ENCODE measurements around the gene NR1H3. TPM values are rescaled to one million over a fixed set of nuclear protein-coding genes. Genes with fewer than 3 reads are reported as not detected.

Gene NR1H3
- polyA plus RNA-seq, 1 experiment: 21.9 TPM

DNA sequence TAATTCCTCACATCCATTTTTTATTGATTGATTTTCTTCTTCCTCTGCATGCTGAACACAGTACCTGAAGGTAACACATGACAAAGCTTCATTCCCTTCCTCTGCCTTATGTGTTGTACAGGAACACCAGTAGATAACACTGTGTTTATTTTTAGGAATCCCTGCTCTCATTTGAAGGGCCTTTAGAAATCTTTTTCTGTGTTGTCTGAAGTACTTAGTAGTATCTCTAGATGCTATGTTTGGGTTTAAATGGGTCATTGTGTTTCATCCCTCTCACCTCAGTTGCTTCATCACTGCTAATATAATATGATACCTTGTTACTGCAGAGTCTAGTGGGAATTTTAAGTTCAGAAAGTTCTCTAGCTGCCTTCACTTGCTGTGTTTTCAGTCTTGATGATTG, 22.3 kb downstream of the NR1H3 start:
- ChIA-PET CTCF (interaction anchor here (0.9 kb wide), 1 partner anchor 22 kb away, joined by 3 read pairs; the partner anchor contains the start of gene NR1H3), POLR2A (no interaction called here)
- Histone ChIP-seq H3K27ac (ENCODE audit: low read depth, low read length) (no peak overlapping the region), H3K9me3 (ENCODE audit: control insufficient read depth, insufficient read depth, low read length) (no peaks in the 10 kb centered on the region; the same call in 1 of the 2 replicates), H3K27me3 (ENCODE audit: control insufficient read depth, insufficient read depth, low read length) (no peaks in the 10 kb centered on the region), H3K4me3 (ENCODE audit: low read depth, low read length) (no peak overlapping the region)
- DNase-seq (ENCODE audit: low read depth, low spot score): no peak
- TF ChIP-seq, protein P1, sequence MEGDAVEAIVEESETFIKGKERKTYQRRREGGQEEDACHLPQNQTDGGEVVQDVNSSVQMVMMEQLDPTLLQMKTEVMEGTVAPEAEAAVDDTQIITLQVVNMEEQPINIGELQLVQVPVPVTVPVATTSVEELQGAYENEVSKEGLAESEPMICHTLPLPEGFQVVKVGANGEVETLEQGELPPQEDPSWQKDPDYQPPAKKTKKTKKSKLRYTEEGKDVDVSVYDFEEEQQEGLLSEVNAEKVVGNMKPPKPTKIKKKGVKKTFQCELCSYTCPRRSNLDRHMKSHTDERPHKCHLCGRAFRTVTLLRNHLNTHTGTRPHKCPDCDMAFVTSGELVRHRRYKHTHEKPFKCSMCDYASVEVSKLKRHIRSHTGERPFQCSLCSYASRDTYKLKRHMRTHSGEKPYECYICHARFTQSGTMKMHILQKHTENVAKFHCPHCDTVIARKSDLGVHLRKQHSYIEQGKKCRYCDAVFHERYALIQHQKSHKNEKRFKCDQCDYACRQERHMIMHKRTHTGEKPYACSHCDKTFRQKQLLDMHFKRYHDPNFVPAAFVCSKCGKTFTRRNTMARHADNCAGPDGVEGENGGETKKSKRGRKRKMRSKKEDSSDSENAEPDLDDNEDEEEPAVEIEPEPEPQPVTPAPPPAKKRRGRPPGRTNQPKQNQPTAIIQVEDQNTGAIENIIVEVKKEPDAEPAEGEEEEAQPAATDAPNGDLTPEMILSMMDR (IDR thresholded peaks at IDR 0.05; ENCODE audit: low read depth, low read length): no peak

DNA sequence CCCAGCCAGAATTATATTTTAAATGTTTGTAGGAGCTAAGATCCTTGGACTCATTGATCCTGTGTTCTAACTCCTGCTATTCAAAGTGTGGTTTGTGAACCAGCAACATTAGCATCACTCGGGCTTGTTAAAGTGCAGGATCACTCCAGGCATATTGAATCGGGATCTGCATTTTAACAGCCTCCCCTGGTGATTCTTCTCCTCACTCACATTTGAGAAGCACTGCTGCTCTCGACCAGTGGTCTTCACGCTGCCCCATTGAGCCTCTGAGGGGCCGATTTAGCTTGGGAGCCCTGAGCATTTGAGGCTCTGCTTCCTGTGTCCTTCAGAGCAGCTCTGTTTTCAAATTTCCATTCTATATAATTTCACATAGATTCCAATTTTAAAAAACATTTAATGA, 23.1 kb downstream of the NR1H3 start:
- ChIA-PET POLR2A (no interaction called here), CTCF (interaction anchor here (0.9 to 1.2 kb wide), 2 partner anchors 23 to 74 kb away, joined by 3 to 4 read pairs; partner anchors contain the start of gene NR1H3)
- no peak for DNase-seq (ENCODE audit: low read depth, low spot score)
- H3K27ac ChIP-seq (ENCODE audit: low read depth, low read length): no peak overlapping the region
- TF ChIP-seq, protein P1 (IDR thresholded peaks at IDR 0.05; ENCODE audit: low read depth, low read length): no peak
- H3K27me3 ChIP-seq (ENCODE audit: control insufficient read depth, insufficient read depth, low read length): no peaks in the 10 kb centered on the region
- H3K4me3 ChIP-seq (ENCODE audit: low read depth, low read length): no peak overlapping the region
- H3K9me3 ChIP-seq (ENCODE audit: control insufficient read depth, insufficient read depth, low read length): no peaks in the 10 kb centered on the region; the same call in 1 of the 2 replicates

DNA sequence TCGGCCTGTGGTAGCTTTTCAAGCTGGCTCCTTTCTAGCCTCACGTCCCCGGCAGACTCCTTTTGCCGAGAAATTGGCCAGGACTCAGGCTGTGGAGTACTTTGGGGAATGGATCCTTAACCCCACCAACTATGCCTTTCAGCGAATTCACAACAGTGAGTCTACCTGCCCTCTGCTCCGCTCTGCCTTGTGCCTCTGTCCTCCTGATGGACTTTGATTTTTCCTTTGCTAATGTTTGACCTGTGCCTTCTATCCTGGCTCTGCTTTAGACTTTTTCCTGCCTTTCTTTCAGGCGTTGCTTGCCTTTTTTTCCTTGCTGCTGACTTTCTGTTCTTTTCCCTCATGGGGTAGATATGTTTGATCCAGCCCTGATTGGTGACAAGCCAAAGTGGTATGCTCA, 24.7 kb downstream of the NR1H3 start:
- CTCF ChIA-PET: no interaction called here
- no peaks in the 10 kb centered on the region; the same call in 1 of the 2 replicates for H3K9me3 ChIP-seq (ENCODE audit: control insufficient read depth, insufficient read depth, low read length)

DNA sequence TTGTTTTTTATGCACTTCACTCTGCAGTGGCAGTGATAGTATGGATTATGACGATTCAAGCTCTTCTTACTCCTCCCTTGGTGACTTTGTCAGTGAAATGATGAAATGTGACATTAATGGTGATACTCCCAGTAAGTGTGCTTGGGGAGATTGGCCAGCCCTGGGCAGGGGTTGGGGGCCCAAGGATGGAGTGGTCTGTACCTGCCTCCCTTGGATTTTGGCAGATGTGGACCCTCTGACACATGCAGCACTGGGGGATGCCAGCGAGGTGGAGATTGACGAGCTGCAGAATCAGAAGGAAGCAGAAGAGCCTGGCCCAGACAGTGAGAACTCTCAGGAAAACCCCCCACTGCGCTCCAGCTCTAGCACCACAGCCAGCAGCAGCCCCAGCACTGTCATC, 26.4 kb downstream of the NR1H3 start:
- no peaks in the 10 kb centered on the region; the same call in 1 of the 2 replicates for H3K9me3 ChIP-seq (ENCODE audit: control insufficient read depth, insufficient read depth, low read length)
- TF ChIP-seq, protein P1 (IDR thresholded peaks at IDR 0.05; ENCODE audit: low read depth, low read length): no peak
- no peak overlapping the region for H3K4me3 ChIP-seq (ENCODE audit: low read depth, low read length)
- CTCF ChIA-PET: interaction anchor here (1.1 kb wide), 1 partner anchor 71 kb away, joined by 5 read pairs; no protein-coding TSS in a partner anchor
- H3K27me3 ChIP-seq (ENCODE audit: control insufficient read depth, insufficient read depth, low read length): no peaks in the 10 kb centered on the region
- H3K27ac ChIP-seq (ENCODE audit: low read depth, low read length): no peak overlapping the region
- no peak for DNase-seq (ENCODE audit: low read depth, low spot score)
- POLR2A ChIA-PET: no interaction called here

More for the DNA sequence above, 24.7 kb downstream of the NR1H3 start:
- POLR2A ChIA-PET: no interaction called here
- no peak overlapping the region for H3K27ac ChIP-seq (ENCODE audit: low read depth, low read length)
- no peak for DNase-seq (ENCODE audit: low read depth, low spot score)
- H3K4me3 ChIP-seq (ENCODE audit: low read depth, low read length): no peak overlapping the region
- no peaks in the 10 kb centered on the region for H3K27me3 ChIP-seq (ENCODE audit: control insufficient read depth, insufficient read depth, low read length)
- TF ChIP-seq, protein P1 (IDR thresholded peaks at IDR 0.05; ENCODE audit: low read depth, low read length): no peak

DNA sequence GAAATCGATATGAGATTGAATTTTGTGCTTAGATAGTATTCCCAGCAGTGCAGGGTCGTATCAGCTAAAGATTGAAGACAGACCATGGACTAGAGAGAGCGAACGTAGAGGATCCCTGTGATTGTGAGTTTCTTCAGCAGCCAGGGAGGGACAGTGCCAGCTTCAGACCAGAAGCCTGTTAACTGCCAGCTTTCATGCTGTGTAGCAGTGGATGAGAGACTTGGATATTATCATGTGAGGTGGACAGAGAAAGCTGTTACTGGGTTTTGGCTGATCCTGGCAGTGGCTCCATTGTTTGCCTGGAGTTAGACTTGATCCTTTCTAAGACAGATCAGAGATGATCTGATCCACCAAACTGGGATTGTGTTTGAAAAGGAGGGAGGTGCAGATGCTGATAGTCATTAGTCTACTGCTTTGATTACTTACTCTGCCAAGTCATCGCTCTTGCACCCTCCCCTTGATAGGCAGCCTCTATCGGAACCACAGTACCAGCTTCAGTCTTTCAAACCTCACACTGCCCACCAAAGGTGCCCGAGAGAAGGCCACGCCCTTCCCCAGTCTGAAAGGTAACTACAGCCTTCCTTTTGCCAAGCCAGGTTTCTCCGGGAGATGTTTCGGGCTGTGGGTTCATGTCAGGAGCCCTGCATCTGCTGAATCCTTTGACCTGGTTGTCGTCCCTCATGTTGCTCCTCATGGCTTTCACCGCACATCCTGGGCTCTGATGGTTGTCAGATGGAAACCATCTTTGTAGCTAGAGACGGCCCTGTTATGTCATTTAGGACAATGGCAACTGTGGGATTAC, 28.4 kb downstream of the NR1H3 start:
- H3K9me3 ChIP-seq (ENCODE audit: control insufficient read depth, insufficient read depth, low read length): no peaks in the 10 kb centered on the region; the same call in 1 of the 2 replicates
- no peaks in the 10 kb centered on the region for H3K27me3 ChIP-seq (ENCODE audit: control insufficient read depth, insufficient read depth, low read length)
- POLR2A ChIA-PET: no interaction called here
- CTCF ChIA-PET: interaction anchor here (0.7 kb wide), 1 partner anchor 20 kb away, joined by 3 read pairs; no protein-coding TSS in a partner anchor
- no peak for DNase-seq (ENCODE audit: low read depth, low spot score)
- H3K4me3 ChIP-seq (ENCODE audit: low read depth, low read length): no peak overlapping the region
- no peak overlapping the region for H3K27ac ChIP-seq (ENCODE audit: low read depth, low read length)
- TF ChIP-seq, protein P1 (IDR thresholded peaks at IDR 0.05; ENCODE audit: low read depth, low read length): no peak
